ENCODE results near the gene VRK1.

DNA sequence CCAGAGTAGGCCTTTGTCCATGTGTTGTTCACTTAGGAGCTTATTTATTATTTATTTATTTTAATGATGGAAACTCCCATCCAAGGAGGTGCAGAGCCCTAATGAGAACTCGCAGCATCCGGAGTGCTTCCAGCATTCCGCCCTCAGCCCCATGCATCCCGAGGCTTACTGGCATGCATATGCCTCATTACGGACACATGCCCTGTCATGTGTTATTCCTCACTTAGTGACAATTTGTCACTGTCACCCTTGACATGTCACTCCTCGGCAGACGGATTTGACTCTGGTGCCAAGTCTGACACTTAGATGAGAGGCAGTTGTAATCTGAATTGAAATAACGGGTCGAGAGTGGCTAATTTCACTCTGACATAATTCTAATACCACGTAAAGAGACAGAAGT lies 132.8 kb downstream of the VRK1 start:
- TF ChIP-seq, protein P1, sequence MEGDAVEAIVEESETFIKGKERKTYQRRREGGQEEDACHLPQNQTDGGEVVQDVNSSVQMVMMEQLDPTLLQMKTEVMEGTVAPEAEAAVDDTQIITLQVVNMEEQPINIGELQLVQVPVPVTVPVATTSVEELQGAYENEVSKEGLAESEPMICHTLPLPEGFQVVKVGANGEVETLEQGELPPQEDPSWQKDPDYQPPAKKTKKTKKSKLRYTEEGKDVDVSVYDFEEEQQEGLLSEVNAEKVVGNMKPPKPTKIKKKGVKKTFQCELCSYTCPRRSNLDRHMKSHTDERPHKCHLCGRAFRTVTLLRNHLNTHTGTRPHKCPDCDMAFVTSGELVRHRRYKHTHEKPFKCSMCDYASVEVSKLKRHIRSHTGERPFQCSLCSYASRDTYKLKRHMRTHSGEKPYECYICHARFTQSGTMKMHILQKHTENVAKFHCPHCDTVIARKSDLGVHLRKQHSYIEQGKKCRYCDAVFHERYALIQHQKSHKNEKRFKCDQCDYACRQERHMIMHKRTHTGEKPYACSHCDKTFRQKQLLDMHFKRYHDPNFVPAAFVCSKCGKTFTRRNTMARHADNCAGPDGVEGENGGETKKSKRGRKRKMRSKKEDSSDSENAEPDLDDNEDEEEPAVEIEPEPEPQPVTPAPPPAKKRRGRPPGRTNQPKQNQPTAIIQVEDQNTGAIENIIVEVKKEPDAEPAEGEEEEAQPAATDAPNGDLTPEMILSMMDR (IDR thresholded peaks at IDR 0.05; ENCODE audit: insufficient read depth, low read length) = no peak
- TF ChIP-seq, protein P2, sequence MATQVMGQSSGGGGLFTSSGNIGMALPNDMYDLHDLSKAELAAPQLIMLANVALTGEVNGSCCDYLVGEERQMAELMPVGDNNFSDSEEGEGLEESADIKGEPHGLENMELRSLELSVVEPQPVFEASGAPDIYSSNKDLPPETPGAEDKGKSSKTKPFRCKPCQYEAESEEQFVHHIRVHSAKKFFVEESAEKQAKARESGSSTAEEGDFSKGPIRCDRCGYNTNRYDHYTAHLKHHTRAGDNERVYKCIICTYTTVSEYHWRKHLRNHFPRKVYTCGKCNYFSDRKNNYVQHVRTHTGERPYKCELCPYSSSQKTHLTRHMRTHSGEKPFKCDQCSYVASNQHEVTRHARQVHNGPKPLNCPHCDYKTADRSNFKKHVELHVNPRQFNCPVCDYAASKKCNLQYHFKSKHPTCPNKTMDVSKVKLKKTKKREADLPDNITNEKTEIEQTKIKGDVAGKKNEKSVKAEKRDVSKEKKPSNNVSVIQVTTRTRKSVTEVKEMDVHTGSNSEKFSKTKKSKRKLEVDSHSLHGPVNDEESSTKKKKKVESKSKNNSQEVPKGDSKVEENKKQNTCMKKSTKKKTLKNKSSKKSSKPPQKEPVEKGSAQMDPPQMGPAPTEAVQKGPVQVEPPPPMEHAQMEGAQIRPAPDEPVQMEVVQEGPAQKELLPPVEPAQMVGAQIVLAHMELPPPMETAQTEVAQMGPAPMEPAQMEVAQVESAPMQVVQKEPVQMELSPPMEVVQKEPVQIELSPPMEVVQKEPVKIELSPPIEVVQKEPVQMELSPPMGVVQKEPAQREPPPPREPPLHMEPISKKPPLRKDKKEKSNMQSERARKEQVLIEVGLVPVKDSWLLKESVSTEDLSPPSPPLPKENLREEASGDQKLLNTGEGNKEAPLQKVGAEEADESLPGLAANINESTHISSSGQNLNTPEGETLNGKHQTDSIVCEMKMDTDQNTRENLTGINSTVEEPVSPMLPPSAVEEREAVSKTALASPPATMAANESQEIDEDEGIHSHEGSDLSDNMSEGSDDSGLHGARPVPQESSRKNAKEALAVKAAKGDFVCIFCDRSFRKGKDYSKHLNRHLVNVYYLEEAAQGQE (IDR thresholded peaks at IDR 0.05; ENCODE audit: insufficient replicate concordance, low read depth) = no peak

Measured in HL-60 (cell line).